Astrocyte (in vitro differentiated cells and primary cell): ENCODE measurements around the gene TSC2. TPM values are rescaled to one million over a fixed set of nuclear protein-coding genes. Genes with fewer than 3 reads are reported as not detected.

Experiments
- DNase-seq: peaks from one replicate; pipeline ENCODE4 v3.0.0-alpha.2; 2010; ENCODE audit warnings: low read depth
- FAIRE-seq: peaks from 2 replicates; lab custom pipeline; 2011; peaks lifted over from hg19 to GRCh38; lab: Jason Lieb, UNC
- H2AFZ ChIP-seq: 2 replicates; pipeline ENCODE4 v1.6.0; 2012; ENCODE audit warnings: low read depth, low read length, inconsistent platforms
- H3K27ac ChIP-seq: 2 replicates; pipeline ENCODE4 v1.5.1; 2011; ENCODE audit warnings: low read depth, low read length, inconsistent platforms
- H3K27me3 ChIP-seq: 2 replicates; pipeline ENCODE4 v1.6.0; 2011; ENCODE audit warnings: low read length, inconsistent platforms; ENCODE audit not compliant: insufficient read depth
- H3K36me3 ChIP-seq: 2 replicates; pipeline ENCODE4 v1.5.1; 2011; ENCODE audit warnings: low read length, inconsistent platforms; ENCODE audit not compliant: insufficient read depth
- H3K4me1 ChIP-seq: 2 replicates; pipeline ENCODE4 v1.5.1; 2011; ENCODE audit warnings: low read length, inconsistent platforms; ENCODE audit not compliant: insufficient read depth
- H3K4me2 ChIP-seq: 2 replicates; pipeline ENCODE4 v1.6.0; 2012; ENCODE audit warnings: low read length, inconsistent platforms
- H3K4me3 ChIP-seq: 2 replicates; pipeline ENCODE4 v1.5.1; 2011; ENCODE audit warnings: low read depth, mild to moderate bottlenecking, low read length, inconsistent platforms; ENCODE audit not compliant: insufficient read depth
- H3K79me2 ChIP-seq: 2 replicates; pipeline ENCODE4 v1.6.0; 2012; ENCODE audit warnings: mild to moderate bottlenecking, low read length, inconsistent platforms; ENCODE audit not compliant: insufficient read depth
- H3K9ac ChIP-seq: 2 replicates; pipeline ENCODE4 v1.6.0; 2012; ENCODE audit warnings: mild to moderate bottlenecking, low read length, inconsistent platforms
- H3K9me3 ChIP-seq: 2 replicates; pipeline ENCODE4 v1.5.1; 2012; ENCODE audit warnings: low read depth, mild to moderate bottlenecking, low read length, inconsistent platforms; ENCODE audit not compliant: insufficient read depth
- H4K20me1 ChIP-seq: 2 replicates; pipeline ENCODE4 v1.6.0; 2012; ENCODE audit warnings: low read length, inconsistent platforms; ENCODE audit not compliant: insufficient read depth
- H3K27ac Mint-ChIP-seq: one replicate; pipeline ENCODE4 v1.8.0; 2021; ENCODE audit warnings: mild to moderate bottlenecking, mixed read lengths; ENCODE audit not compliant: unreplicated experiment
- H3K27me3 Mint-ChIP-seq: one replicate; pipeline ENCODE4 v1.8.0; 2021; ENCODE audit warnings: low read depth, mixed read lengths; ENCODE audit not compliant: unreplicated experiment
- H3K36me3 Mint-ChIP-seq: one replicate; pipeline ENCODE4 v1.8.0; 2021; ENCODE audit warnings: low read depth, mixed read lengths; ENCODE audit not compliant: unreplicated experiment
- H3K4me1 Mint-ChIP-seq: one replicate; pipeline ENCODE4 v1.8.0; 2021; ENCODE audit warnings: low read depth, mixed read lengths; ENCODE audit not compliant: unreplicated experiment
- H3K4me3 Mint-ChIP-seq: one replicate; pipeline ENCODE4 v1.8.0; 2021; ENCODE audit warnings: mild to moderate bottlenecking, moderate library complexity, mixed read lengths; ENCODE audit not compliant: unreplicated experiment
- H3K9me3 Mint-ChIP-seq: one replicate; pipeline ENCODE4 v1.8.0; 2021; ENCODE audit warnings: mild to moderate bottlenecking, mixed read lengths; ENCODE audit not compliant: unreplicated experiment
- EZH2 ChIP-seq: IDR thresholded peaks from 2 replicates; pipeline ENCODE4 v1.6.1; 2012; ENCODE audit warnings: mild to moderate bottlenecking, low read length, inconsistent platforms; ENCODE audit not compliant: insufficient read depth
- total RNA-seq: library from RNA; stranded (reverse); gene quantifications from 2 replicates; pipeline ENCODE4 v1.2.1, GENCODE V29; 2021
- TF ChIP-seq, protein P1 (sequence below): IDR thresholded peaks from 2 replicates; pipeline ENCODE4 v1.5.1; 2011; ENCODE audit warnings: low read depth, mild to moderate bottlenecking, inconsistent platforms, low read length, moderate library complexity; ENCODE audit not compliant: insufficient read depth

The TSC2 gene
- total RNA-seq, 1 donor from 2014 or later = 89.5 TPM

DNA sequence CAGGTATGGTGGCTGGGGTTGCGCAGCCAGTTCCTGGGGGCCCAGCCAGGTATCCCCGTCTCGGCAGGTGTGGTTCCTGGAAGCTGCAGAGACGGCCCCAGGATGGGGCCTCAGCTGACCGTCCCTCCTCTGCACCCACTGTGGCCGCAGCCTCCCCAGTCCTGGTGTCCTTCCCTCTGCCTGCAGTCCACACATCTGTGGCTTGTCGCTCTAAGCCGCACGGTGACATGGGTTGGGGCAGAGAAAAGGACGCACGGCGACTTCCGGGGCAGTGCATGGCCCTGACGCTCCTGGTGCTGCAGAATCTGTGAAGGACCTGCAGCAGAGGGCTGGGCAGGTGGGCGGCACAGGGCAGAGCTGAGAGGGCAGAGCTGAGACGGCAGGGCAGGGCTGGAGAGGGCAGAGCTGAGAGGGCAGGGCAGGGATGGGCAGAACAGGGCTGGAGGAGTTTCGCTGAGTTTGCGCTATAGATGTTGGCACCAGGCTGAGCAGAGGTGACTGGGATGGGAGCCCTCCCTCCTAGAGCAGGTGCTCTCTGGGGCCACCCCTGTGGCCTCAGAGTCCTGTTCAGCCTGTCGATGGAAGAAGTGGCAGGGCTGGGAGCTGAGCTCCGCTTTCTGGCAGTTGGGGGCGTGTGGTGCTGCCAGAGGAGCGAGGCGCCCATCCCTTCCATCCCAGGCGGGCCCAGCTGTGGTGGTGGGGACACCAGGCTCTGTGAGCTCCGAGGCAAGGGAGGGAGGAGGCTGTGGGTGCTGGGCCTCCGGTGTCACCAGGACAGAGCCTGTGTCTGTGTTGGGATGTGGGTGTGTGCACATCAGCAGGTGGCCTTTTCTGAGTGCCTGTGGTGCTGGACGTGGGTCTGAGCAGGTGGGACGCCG is 23.0 kb downstream of the TSC2 start:
- TF ChIP-seq EZH2 = no peak
- TF ChIP-seq, protein P1, sequence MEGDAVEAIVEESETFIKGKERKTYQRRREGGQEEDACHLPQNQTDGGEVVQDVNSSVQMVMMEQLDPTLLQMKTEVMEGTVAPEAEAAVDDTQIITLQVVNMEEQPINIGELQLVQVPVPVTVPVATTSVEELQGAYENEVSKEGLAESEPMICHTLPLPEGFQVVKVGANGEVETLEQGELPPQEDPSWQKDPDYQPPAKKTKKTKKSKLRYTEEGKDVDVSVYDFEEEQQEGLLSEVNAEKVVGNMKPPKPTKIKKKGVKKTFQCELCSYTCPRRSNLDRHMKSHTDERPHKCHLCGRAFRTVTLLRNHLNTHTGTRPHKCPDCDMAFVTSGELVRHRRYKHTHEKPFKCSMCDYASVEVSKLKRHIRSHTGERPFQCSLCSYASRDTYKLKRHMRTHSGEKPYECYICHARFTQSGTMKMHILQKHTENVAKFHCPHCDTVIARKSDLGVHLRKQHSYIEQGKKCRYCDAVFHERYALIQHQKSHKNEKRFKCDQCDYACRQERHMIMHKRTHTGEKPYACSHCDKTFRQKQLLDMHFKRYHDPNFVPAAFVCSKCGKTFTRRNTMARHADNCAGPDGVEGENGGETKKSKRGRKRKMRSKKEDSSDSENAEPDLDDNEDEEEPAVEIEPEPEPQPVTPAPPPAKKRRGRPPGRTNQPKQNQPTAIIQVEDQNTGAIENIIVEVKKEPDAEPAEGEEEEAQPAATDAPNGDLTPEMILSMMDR = no peak
- peaks cover 4% of the 10 kb centered on the region for H4K20me1 ChIP-seq
- Mint-ChIP-seq H3K9me3 (no peaks in the 10 kb centered on the region), H3K4me3 (no peak overlapping the region), H3K27ac (no peak overlapping the region), H3K27me3 (no peaks in the 10 kb centered on the region), H3K4me1 (no peaks in the 10 kb centered on the region), H3K36me3 (peaks cover 30% of the 10 kb centered on the region)
- DNase-seq (no peak), FAIRE-seq (no peak)
- H2AFZ ChIP-seq = no peak overlapping the region
- no peak overlapping the region for H3K4me3 ChIP-seq
- H3K27ac ChIP-seq = no peak overlapping the region
- no peaks in the 10 kb centered on the region for H3K27me3 ChIP-seq
- no peaks in the 10 kb centered on the region for H3K79me2 ChIP-seq
- no peak overlapping the region for H3K4me2 ChIP-seq
- no peak overlapping the region for H3K9ac ChIP-seq
- no peaks in the 10 kb centered on the region for H3K4me1 ChIP-seq
- H3K9me3 ChIP-seq = no peaks in the 10 kb centered on the region
- H3K36me3 ChIP-seq = peaks cover 14% of the 10 kb centered on the region

DNA sequence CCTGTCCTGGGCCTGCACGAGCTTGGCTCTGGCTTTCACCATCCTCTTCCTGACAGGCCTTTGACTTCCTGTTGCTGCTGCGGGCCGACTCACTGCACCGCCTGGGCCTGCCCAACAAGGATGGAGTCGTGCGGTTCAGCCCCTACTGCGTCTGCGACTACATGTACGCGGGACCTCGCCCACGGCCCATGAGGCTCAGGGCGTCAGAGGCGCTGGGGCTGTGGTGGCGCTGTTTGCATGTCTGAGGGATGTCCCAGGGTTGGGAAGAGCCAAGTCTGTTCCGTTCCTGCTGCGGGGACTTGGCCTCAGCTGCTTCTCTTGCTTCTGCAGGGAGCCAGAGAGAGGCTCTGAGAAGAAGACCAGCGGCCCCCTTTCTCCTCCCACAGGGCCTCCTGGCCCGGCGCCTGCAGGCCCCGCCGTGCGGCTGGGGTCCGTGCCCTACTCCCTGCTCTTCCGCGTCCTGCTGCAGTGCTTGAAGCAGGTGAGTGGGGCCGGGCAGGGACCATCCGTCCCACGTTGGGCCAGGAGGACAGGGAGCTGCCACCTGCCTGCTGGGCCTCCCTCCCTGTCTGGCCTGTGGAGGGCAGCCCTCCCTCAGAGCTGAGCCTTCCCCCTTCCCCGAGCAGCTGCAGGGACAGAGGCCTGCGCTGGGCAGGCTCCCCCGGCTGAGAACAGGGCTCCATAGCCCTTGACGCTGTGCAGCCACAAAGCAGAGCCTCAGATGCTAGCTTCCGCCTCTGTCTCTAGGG is 23.8 kb downstream of the TSC2 start:
- no peak for TF ChIP-seq EZH2
- H3K4me3 ChIP-seq = no peak overlapping the region
- Mint-ChIP-seq H3K9me3 (no peaks in the 10 kb centered on the region), H3K36me3 (peaks cover 27% of the 10 kb centered on the region), H3K4me3 (no peak overlapping the region), H3K27me3 (no peaks in the 10 kb centered on the region), H3K4me1 (no peaks in the 10 kb centered on the region), H3K27ac (no peak overlapping the region)
- H4K20me1 ChIP-seq = no peaks in the 10 kb centered on the region
- no peaks in the 10 kb centered on the region for H3K4me1 ChIP-seq
- H3K9ac ChIP-seq = no peak overlapping the region
- peaks cover 8% of the 10 kb centered on the region for H3K36me3 ChIP-seq
- H3K79me2 ChIP-seq = no peaks in the 10 kb centered on the region
- no peak overlapping the region for H3K27ac ChIP-seq
- DNase-seq (no peak), FAIRE-seq (no peak)
- H3K9me3 ChIP-seq = no peaks in the 10 kb centered on the region
- no peak overlapping the region for H2AFZ ChIP-seq
- no peaks in the 10 kb centered on the region for H3K27me3 ChIP-seq
- no peak overlapping the region for H3K4me2 ChIP-seq

DNA sequence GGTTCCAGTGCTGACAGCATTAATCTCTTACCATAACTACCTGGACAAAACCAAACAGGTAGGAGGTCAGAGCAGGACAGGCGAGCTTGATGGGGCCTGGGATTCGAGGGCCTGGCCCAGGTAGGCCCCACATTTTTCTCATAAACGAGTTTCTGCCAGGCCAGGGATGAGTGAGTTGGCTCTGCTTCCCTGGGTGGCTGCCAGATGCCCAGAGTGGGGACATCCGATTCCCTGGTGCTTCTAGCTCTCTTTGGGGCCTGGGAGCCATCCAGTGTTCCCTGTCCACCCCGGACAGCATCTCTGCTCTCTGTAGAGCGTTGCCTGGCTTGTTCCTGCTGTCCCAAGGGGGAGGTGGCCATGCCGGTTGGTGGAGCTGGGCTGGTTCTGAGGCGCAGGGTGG is 25.1 kb downstream of the TSC2 start:
- no peak for TF ChIP-seq EZH2
- TF ChIP-seq, protein P1 = no peak
- Histone ChIP-seq H3K4me3 (no peak overlapping the region), H4K20me1 (no peaks in the 10 kb centered on the region), H3K9me3 (no peaks in the 10 kb centered on the region), H3K79me2 (no peaks in the 10 kb centered on the region), H3K27ac (no peak overlapping the region), H3K36me3 (peaks cover 7% of the 10 kb centered on the region), H3K9ac (no peak overlapping the region), H3K4me1 (no peaks in the 10 kb centered on the region), H3K4me2 (no peak overlapping the region), H2AFZ (no peak overlapping the region), H3K27me3 (no peaks in the 10 kb centered on the region)
- Mint-ChIP-seq H3K27me3 (no peaks in the 10 kb centered on the region), H3K4me3 (no peak overlapping the region), H3K4me1 (no peaks in the 10 kb centered on the region), H3K36me3 (peaks cover 23% of the 10 kb centered on the region), H3K27ac (no peak overlapping the region), H3K9me3 (no peaks in the 10 kb centered on the region)
- DNase-seq (no peak), FAIRE-seq (no peak)
